A549 treated with AZD9567 at 1 μM for 4 hours (cell line): ENCODE data around the gene AP1M1. TPM values are rescaled to one million over a fixed set of nuclear protein-coding genes. Genes with fewer than 3 reads are reported as not detected.

Source experiments
- total RNA-seq: library from RNA; stranded (reverse); fragments of 200-300 nt; extraction: Qiagen RNA extraction; gene quantifications from 5 replicates; pipeline ENCODE4 v1.2.3, GENCODE V29; 2022; ENCODE audit not compliant: insufficient read depth

Gene AP1M1
- total RNA-seq = 57.5 to 70.2 TPM (median 65.2 TPM) in 5 replicates

DNA sequence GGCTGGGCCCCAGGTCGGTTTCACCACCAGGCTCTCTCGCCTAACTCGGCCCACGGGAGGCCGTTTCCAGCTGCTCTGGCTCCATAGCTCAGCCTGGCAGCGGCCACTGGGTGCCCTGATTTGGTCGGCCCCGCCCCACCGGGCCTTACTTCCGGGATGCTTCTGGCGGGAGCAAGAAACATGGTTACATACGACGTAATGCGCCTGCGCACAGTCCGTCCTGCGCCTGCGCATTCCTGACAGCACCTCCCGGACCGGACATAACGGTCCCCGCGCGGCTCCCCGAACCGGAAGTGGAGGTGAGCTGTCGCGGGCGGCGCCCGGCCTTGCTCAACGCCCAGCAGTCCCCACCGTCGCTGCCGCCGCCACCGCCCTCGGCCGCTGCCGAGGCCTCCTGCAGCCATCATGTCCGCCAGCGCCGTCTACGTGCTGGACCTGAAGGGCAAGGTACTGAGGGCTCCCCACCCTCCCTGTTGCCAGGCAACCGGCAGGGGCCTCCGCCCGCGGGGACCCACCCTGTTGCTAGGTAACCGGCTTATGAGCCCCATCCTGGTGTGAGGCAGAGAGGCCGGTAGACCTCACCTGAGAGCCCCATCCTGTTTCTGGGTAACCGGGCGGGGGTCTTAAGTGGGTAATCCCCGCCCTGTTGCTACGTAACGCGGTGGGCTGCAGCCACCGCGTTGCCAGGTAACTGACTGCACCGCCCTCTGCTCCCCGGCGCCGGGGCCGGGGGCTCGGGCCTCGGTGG lies at the start of gene AP1M1:
AP1M1 (plus strand) TSS at position 290 of the 748 bp plus-strand sequence; CDS start at position 406, 116 bp downstream.

GRCh38 chr19:16185123-16185767 lies 12.5 kb upstream of the AP1M1 start, which contains the start of gene FAM32A:
FAM32A (plus strand) TSS chr19:16185410; CDS start chr19:16185443, 33 bp downstream.

Other genes with a start within 250 kb of the AP1M1 start
- gene OR10H4, start 248.9 kb upstream of the AP1M1 start, total RNA-seq = not detected in 5 replicates
- gene TPM4, start 121.4 kb upstream of the AP1M1 start, total RNA-seq = 367 to 477 TPM (median 420 TPM) in 5 replicates
- gene RAB8A, start 86.0 kb upstream of the AP1M1 start, total RNA-seq = 44.3 to 94.8 TPM (median 45.5 TPM) in 5 replicates
- 0.06 to 0.09 TPM (median 0.06 TPM) in 3 of 5 replicates, not detected in the others for gene HSH2D, start 54.2 kb upstream of the AP1M1 start, total RNA-seq
- gene CIB3, start 24.4 kb upstream of the AP1M1 start, total RNA-seq = not detected in 5 replicates
- 77.8 to 95.3 TPM (median 92.8 TPM) in 5 replicates for gene FAM32A, start 12.5 kb upstream of the AP1M1 start, total RNA-seq
- 16.5 to 36.4 TPM (median 30.6 TPM) in 5 replicates for gene KLF2, start 126.9 kb downstream of the AP1M1 start, total RNA-seq